Colonic mucosa (tissue), 4 donors: ENCODE results near the gene SCCPDH. TPM values are rescaled to one million over a fixed set of nuclear protein-coding genes. Genes with fewer than 3 reads are reported as not detected.
"Not testable (repeated sequence)": the region's sequence is repeated elsewhere in the genome, so short reads cannot be mapped to it uniquely, and the experiment has no call there.

ENCODE experiments used
- DNase-seq: peaks from one replicate; pipeline ENCODE4 v3.0.0-alpha.2; 2020
- H3K27ac ChIP-seq: fragments of 200-600 bp; one replicate; pipeline ENCODE4 v1.8.0; 2021
- H3K27me3 ChIP-seq: fragments of 200-600 bp; one replicate; pipeline ENCODE4 v1.8.0; 2021
- H3K36me3 ChIP-seq: fragments of 200-600 bp; one replicate; pipeline ENCODE4 v1.8.0; 2021
- H3K4me1 ChIP-seq: fragments of 200-600 bp; one replicate; pipeline ENCODE4 v1.8.0; 2021; ENCODE audit warnings: mild to moderate bottlenecking
- H3K4me3 ChIP-seq: fragments of 200-600 bp; one replicate; pipeline ENCODE4 v1.8.0; 2021
- H3K9ac ChIP-seq, 2 donors: one replicate each; pipeline ENCODE4 v1.7.0; 2013; ENCODE audit warnings: control low read depth in 2 of 2, low read depth in 2 of 2, low read length in 2 of 2
- H3K9me3 ChIP-seq: fragments of 200-600 bp; one replicate; pipeline ENCODE4 v1.8.0; 2021
- intact Hi-C: fragments of 100-400 bp; cut with DNase I; formaldehyde crosslinking; loops from one replicate; pipeline ENCODE4 v1.14.1; 2022
- total RNA-seq, 2 donors: library from RNA; stranded (reverse); fragmentation: NEBNext Ultra II Directional in 1 of 2; extraction: Animal tissue kit (Norgen Biotek cat#: 25700) in 1 of 2; gene quantifications; one replicate each; pipeline ENCODE4 v1.2.1, GENCODE V29; 2021
- TF ChIP-seq, protein P1 (sequence below): fragments of 200-600 bp; IDR thresholded peaks from one replicate; pipeline ENCODE4 v1.8.0; 2022; ENCODE audit warnings: antibody characterized with exemption, mild to moderate bottlenecking
- donor health status: healthy.
- donor health status: DM: no; HTN: no; CAD: no.
- donor health status: DM: no; HTN: no; CAD: no.

Gene SCCPDH
- total RNA-seq, 2 donors from 2014 or later = 29.9 to 40.1 TPM

DNA sequence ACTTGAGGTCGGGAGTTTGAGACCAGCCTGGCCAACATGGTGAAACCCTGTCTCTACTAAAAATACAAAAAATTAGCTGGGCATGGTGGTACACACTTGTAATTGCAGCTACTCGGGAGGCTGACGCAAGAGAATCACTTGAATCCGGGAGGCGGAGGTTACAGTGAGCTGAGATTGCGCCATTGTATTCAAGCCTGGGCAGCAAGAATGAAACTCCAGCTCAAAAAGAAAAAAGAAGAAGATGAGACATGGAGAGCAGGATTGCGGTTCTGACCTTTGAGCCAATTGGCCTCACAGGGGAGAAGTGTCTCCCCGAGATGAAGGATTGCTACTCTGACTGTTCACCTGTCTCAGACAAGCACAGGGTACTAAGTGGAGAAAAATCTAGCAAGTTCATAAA is 6.6 kb downstream of the SCCPDH start:
- DNase-seq = no peak
- Histone ChIP-seq H3K27me3 (no peaks in the 10 kb centered on the region), H3K36me3 (no peaks in the 10 kb centered on the region), H3K9ac (no peak overlapping the region), H3K4me3 (no peak overlapping the region), H3K4me1 (no peaks in the 10 kb centered on the region), H3K27ac (no peak overlapping the region), H3K9me3 (no peaks in the 10 kb centered on the region)
- TF ChIP-seq, protein P1, sequence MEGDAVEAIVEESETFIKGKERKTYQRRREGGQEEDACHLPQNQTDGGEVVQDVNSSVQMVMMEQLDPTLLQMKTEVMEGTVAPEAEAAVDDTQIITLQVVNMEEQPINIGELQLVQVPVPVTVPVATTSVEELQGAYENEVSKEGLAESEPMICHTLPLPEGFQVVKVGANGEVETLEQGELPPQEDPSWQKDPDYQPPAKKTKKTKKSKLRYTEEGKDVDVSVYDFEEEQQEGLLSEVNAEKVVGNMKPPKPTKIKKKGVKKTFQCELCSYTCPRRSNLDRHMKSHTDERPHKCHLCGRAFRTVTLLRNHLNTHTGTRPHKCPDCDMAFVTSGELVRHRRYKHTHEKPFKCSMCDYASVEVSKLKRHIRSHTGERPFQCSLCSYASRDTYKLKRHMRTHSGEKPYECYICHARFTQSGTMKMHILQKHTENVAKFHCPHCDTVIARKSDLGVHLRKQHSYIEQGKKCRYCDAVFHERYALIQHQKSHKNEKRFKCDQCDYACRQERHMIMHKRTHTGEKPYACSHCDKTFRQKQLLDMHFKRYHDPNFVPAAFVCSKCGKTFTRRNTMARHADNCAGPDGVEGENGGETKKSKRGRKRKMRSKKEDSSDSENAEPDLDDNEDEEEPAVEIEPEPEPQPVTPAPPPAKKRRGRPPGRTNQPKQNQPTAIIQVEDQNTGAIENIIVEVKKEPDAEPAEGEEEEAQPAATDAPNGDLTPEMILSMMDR = no peak
- intact Hi-C loops = no loop called here

DNA sequence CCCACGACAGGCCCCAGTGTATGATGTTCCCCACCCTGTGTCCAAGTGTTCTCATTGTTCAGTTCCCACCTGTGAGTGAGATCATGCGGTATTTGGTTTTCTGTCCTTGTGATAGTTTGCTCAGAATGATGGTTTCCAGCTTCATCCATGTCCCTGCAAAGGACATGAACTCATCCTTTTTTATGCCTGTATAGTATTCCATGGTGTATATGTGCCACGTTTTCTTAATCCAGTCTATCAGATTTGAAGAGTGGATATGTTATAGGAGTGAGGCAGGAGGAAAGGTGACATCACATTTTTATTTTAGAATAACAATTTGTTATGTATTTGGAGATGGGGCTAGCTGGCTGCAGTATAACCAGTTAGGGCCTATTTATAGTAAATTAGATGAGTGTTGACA is 7.7 kb downstream of the SCCPDH start:
- intact Hi-C loops, H3K27me3 ChIP-seq, H3K9me3 ChIP-seq, DNase-seq, H3K4me1 ChIP-seq, H3K27ac ChIP-seq, H3K36me3 ChIP-seq, H3K4me3 ChIP-seq, H3K9ac ChIP-seq: not testable (repeated sequence)

DNA sequence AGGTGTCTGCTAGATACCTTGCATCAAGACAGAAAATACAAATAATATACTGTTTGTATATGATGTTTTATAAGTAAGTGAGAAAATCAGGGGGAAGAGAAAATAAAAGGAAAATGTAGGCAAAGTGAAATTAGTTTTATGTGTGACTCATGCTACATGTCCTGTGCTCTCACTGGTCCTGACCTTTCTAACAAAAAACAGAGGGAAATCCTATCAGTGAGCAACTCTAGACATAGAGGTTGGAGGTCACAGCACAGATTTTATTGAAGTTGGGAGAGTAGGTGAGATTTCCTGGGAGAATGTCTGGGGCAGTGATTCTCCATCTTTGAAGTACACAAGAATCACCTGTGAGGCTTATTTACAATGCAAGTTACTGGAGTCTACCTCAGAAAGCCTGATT is 9.5 kb downstream of the SCCPDH start:
- no peaks in the 10 kb centered on the region for H3K4me1 ChIP-seq
- no peak for DNase-seq
- TF ChIP-seq, protein P1 = no peak
- no peak overlapping the region for H3K27ac ChIP-seq
- no peaks in the 10 kb centered on the region for H3K27me3 ChIP-seq
- H3K9me3 ChIP-seq = no peaks in the 10 kb centered on the region
- intact Hi-C loops = no loop called here
- H3K9ac ChIP-seq = no peak overlapping the region
- H3K4me3 ChIP-seq = no peak overlapping the region
- H3K36me3 ChIP-seq = no peaks in the 10 kb centered on the region

DNA sequence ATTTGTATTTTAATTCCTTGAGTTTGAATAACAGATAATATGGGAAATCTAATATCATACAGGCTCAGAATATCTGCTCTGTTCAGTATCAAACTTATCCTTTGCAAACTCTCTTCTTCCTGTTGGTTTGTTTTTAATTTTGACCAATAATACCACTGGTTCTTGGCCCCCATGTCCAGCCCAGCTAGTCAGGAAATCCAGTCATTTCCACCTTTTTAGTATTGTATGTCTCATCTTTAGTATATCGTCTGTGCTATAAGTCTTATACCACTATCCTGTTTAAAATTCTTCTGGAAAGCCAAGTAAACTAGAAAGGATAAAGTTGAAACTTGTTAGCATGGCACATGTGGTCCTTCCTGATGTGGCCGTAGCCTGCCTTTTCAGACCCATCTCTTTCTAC is 10.7 kb downstream of the SCCPDH start:
- H3K4me3 ChIP-seq = no peak overlapping the region
- no peak overlapping the region for H3K9ac ChIP-seq
- H3K27me3 ChIP-seq = no peaks in the 10 kb centered on the region
- no peaks in the 10 kb centered on the region for H3K4me1 ChIP-seq
- intact Hi-C loops = no loop called here
- no peak overlapping the region for H3K27ac ChIP-seq
- no peak for DNase-seq
- TF ChIP-seq, protein P1 = no peak
- H3K9me3 ChIP-seq = no peaks in the 10 kb centered on the region
- no peaks in the 10 kb centered on the region for H3K36me3 ChIP-seq

DNA sequence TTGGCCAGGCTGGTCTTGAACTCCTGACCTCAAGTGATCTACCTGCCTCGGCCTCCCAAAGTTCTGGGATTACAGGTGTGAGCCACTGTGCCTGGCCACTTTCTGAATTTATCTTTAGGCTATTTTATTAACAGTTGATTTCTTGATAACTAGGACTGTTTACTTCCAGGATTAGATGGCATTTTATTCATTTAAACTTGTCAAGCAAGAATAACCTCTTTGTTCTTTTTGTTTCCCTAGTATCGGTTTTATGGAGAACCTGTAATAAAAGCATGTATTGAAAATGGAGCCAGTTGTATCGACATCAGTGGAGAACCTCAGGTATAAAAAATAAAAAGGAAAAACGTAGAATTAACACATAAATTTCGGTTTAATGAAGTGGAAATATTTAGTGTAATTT is 11.5 kb downstream of the SCCPDH start:
- Histone ChIP-seq H3K4me3 (no peak overlapping the region), H3K9me3 (no peaks in the 10 kb centered on the region), H3K9ac (no peak overlapping the region), H3K27me3 (no peaks in the 10 kb centered on the region), H3K27ac (no peak overlapping the region), H3K4me1 (no peaks in the 10 kb centered on the region), H3K36me3 (no peaks in the 10 kb centered on the region)
- intact Hi-C loops = no loop called here
- TF ChIP-seq, protein P1 = no peak
- DNase-seq = no peak

DNA sequence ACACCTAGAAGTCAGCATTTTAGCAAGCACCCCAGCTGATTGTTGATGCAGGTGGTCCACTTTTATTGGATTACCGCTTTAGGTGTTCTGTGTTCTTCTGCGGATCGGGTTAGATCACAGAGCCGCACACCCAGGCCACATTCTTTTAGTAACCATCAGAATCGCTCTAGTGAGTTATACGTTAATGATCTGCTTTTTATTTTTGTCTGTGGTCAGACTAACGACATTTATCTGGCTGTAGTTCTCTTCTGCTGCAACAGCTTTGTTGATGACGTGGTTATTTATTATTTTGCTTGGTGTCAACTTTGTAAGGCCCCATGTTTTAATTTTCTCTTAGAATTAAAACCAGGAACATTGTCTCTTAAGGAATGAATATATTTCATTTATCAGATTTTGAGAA is 18.2 kb downstream of the SCCPDH start:
- H3K27ac ChIP-seq = no peak overlapping the region
- intact Hi-C loops = no loop called here
- H3K9me3 ChIP-seq = no peaks in the 10 kb centered on the region
- no peaks in the 10 kb centered on the region for H3K27me3 ChIP-seq
- H3K9ac ChIP-seq = no peak overlapping the region
- no peaks in the 10 kb centered on the region for H3K36me3 ChIP-seq
- no peaks in the 10 kb centered on the region for H3K4me1 ChIP-seq
- no peak for DNase-seq
- TF ChIP-seq, protein P1 = no peak
- no peak overlapping the region for H3K4me3 ChIP-seq

DNA sequence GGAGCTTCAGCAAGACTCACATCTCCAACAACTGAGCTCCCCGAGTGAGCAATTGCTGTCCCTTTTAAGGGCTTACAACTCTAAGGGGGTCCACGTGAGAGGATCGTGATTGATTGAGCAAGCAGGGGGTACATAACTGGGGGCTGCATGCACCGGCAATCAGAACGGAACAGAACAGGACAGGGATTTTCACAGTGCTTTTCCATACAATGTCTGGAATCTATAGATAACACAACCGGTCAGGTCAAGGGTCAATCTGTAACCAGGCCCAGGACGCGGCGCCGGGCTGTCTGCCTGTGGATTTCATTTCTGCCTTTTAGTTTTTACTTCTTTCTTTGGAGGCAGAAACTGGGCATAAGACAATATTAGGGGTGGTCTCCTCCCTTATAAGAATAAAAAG is 21.9 kb downstream of the SCCPDH start:
- H3K27me3 ChIP-seq, H3K27ac ChIP-seq, H3K4me3 ChIP-seq, H3K9me3 ChIP-seq, H3K36me3 ChIP-seq, intact Hi-C loops, H3K4me1 ChIP-seq, H3K9ac ChIP-seq, DNase-seq: not testable (repeated sequence)
